GM23338 (cell line): ENCODE data around the gene CPA1. TPM values are rescaled to one million over a fixed set of nuclear protein-coding genes. Genes with fewer than 3 reads are reported as not detected.

Experiments used
- ATAC-seq: fragments of 200-7000 bp; cut with Tn5 transposase; 3 replicates; pipeline ENCODE4 v1.9.1; 2020
- DNase-seq: peaks from one replicate; pipeline ENCODE4 v3.0.0-alpha.2; 2015; ENCODE audit warnings: low spot score
- H2AFZ ChIP-seq: fragments of 200-600 bp; sonication (generic); 2 replicates; pipeline ENCODE4 v1.8.0; 2016; ENCODE audit warnings: antibody characterized with exemption, mild to moderate bottlenecking, moderate library complexity
- H3F3A ChIP-seq: fragments of 200-600 bp; sonication (generic); replicated peaks from 2 replicates; pipeline ENCODE4 v1.8.0; 2017; ENCODE audit warnings: antibody characterized with exemption, mixed run types, low read depth
- H3K27ac ChIP-seq: fragments of 200-600 bp; sonication (generic); 2 replicates; pipeline ENCODE4 v1.6.1; 2016; ENCODE audit warnings: low read depth
- H3K27me3 ChIP-seq: fragments of 200-600 bp; sonication (generic); 2 replicates; pipeline ENCODE4 v1.8.0; 2016; ENCODE audit warnings: mild to moderate bottlenecking, mixed run types, moderate library complexity; ENCODE audit not compliant: insufficient read depth
- H3K36me3 ChIP-seq: fragments of 200-600 bp; sonication (generic); 2 replicates; pipeline ENCODE4 v1.8.0; 2016; ENCODE audit warnings: mild to moderate bottlenecking; ENCODE audit not compliant: insufficient read depth
- H3K4me1 ChIP-seq: fragments of 200-600 bp; sonication (generic); 2 replicates; pipeline ENCODE4 v1.8.0; 2016; ENCODE audit warnings: mild to moderate bottlenecking, moderate library complexity; ENCODE audit not compliant: insufficient read depth
- H3K4me2 ChIP-seq: fragments of 200-600 bp; sonication (generic); 2 replicates; pipeline ENCODE4 v1.7.1; 2017; ENCODE audit warnings: mixed run types
- H3K4me3 ChIP-seq: fragments of 200-600 bp; sonication (generic); 2 replicates; pipeline ENCODE4 v1.6.1; 2016; ENCODE audit warnings: mixed run types
- H3K79me2 ChIP-seq: fragments of 200-600 bp; sonication (generic); replicated peaks from 2 replicates; pipeline ENCODE4 v1.8.0; 2017; ENCODE audit warnings: mild to moderate bottlenecking; ENCODE audit not compliant: insufficient read depth
- H3K9me2 ChIP-seq: fragments of 200-600 bp; sonication (generic); 2 replicates; pipeline ENCODE4 v1.8.0; 2017; ENCODE audit not compliant: insufficient read depth
- H4K20me1 ChIP-seq: fragments of 200-600 bp; sonication (generic); replicated peaks from 2 replicates; pipeline ENCODE4 v1.8.0; 2017; ENCODE audit warnings: mild to moderate bottlenecking; ENCODE audit not compliant: insufficient read depth
- H3K27ac Mint-ChIP-seq: 2 replicates; pipeline ENCODE4 v1.8.0; 2020; ENCODE audit warnings: inconsistent platforms, mild to moderate bottlenecking, moderate library complexity, mixed read lengths
- H3K27me3 Mint-ChIP-seq: 3 replicates; pipeline ENCODE4 v1.8.0; 2022; ENCODE audit warnings: low read depth, mild to moderate bottlenecking, moderate library complexity, mixed read lengths, inconsistent platforms; ENCODE audit not compliant: insufficient read depth, poor library complexity
- H3K36me3 Mint-ChIP-seq: 3 replicates; pipeline ENCODE4 v1.8.0; 2021; ENCODE audit warnings: low read depth, mild to moderate bottlenecking, inconsistent platforms, moderate library complexity, mixed read lengths
- H3K4me1 Mint-ChIP-seq: 3 replicates; pipeline ENCODE4 v1.8.0; 2020; ENCODE audit warnings: mild to moderate bottlenecking, inconsistent platforms, mixed read lengths
- H3K4me3 Mint-ChIP-seq: 3 replicates; pipeline ENCODE4 v1.8.0; 2021; ENCODE audit warnings: moderate library complexity, mild to moderate bottlenecking, inconsistent platforms, mixed read lengths
- H3K9me3 Mint-ChIP-seq: 3 replicates; pipeline ENCODE4 v1.8.0; 2020; ENCODE audit warnings: moderate library complexity, mild to moderate bottlenecking, inconsistent platforms, mixed read lengths
- EZH2 ChIP-seq: fragments of 200-600 bp; sonication (generic); IDR thresholded peaks from one replicate; pipeline ENCODE4 v1.8.0; 2017; ENCODE audit warnings: antibody characterized with exemption, mild to moderate bottlenecking, low read depth; ENCODE audit not compliant: unreplicated experiment
- EZH2phosphoT487 ChIP-seq: fragments of 200-600 bp; sonication (generic); IDR thresholded peaks from one replicate; pipeline ENCODE4 v1.8.1; 2018; ENCODE audit warnings: antibody characterized with exemption; ENCODE audit not compliant: unreplicated experiment
- POLR2AphosphoS5 ChIP-seq: IDR thresholded peaks from 2 replicates; pipeline ENCODE4 v1.6.1; 2016; ENCODE audit warnings: antibody characterized with exemption, low read depth
- STAT1 ChIP-seq: IDR thresholded peaks from one replicate; pipeline ENCODE4 v1.6.1; 2016; ENCODE audit warnings: antibody characterized with exemption; ENCODE audit not compliant: unreplicated experiment
- ZNF331 ChIP-seq: fragments of 250-450 bp; sonication (Bioruptor Pico); IDR thresholded peaks from 2 replicates; pipeline ENCODE4 v1.5.0; 2020; ENCODE audit warnings: low read depth, mild to moderate bottlenecking, moderate library complexity
- ZNF462 ChIP-seq: fragments of 250-450 bp; sonication (Bioruptor Pico); IDR thresholded peaks from 2 replicates; pipeline ENCODE4 v1.5.0; 2020; ENCODE audit warnings: mild to moderate bottlenecking, moderate library complexity
- polyA plus RNA-seq: library from polyadenylated mRNA; unstranded; fragments of >200 nt; fragmentation: Nextera tagmentation; extraction: Ambion mirVana; gene quantifications from 2 replicates; pipeline ENCODE4 v1.2.1, GENCODE V29; 2016
- total RNA-seq: library from RNA; depleted of rRNA; stranded (reverse); fragments of >200 nt; shearing (Covaris generic); gene quantifications from 2 replicates; pipeline ENCODE4 v1.2.3, GENCODE V29; 2014
- TF ChIP-seq, protein P1 (sequence below): IDR thresholded peaks from 2 replicates; pipeline ENCODE4 v1.6.1; 2016; ENCODE audit warnings: antibody characterized with exemption
- TF ChIP-seq, protein P2 (sequence below), 2 experiments: fragments of 200-600 bp in 1 of 2; sonication (generic) in 1 of 2; conservative IDR thresholded peaks; 2 replicates each; pipeline versions ENCODE4 v1.5.1 to v1.6.1; 2016 to 2017; ENCODE audit warnings: antibody characterized with exemption in 2 of 2, low read depth in 2 of 2, mild to moderate bottlenecking in 2 of 2, moderate library complexity in 1 of 2
- TF ChIP-seq, protein P3 (sequence below): IDR thresholded peaks from one replicate; pipeline ENCODE4 v1.6.1; 2018; ENCODE audit warnings: antibody characterized with exemption; ENCODE audit not compliant: unreplicated experiment

Gene CPA1
- total and polyA plus RNA-seq, 2 experiments from 2014 or later: not detected

DNA sequence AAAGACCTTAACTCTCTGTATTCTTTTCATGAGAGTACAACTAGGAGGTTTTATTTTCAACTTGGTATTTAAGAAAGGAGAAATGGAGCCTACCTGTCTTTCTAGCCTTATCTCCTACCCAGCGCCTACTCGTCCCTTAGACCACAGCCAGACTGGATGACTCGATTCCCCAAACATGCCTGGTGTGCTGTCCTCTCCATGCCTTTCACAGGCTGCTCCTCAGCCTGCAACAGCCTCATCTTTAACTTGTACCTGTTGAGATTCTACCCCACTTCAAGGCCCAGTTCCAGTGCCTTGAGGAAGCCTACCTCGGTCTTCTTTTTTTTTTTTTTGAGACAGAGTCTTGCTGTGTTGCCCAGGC, 29.4 kb downstream of the CPA1 start (continued):
- TF ChIP-seq STAT1 (no peak), EZH2 (no peak), EZH2phosphoT487 (no peak)
- TF ChIP-seq, protein P1, sequence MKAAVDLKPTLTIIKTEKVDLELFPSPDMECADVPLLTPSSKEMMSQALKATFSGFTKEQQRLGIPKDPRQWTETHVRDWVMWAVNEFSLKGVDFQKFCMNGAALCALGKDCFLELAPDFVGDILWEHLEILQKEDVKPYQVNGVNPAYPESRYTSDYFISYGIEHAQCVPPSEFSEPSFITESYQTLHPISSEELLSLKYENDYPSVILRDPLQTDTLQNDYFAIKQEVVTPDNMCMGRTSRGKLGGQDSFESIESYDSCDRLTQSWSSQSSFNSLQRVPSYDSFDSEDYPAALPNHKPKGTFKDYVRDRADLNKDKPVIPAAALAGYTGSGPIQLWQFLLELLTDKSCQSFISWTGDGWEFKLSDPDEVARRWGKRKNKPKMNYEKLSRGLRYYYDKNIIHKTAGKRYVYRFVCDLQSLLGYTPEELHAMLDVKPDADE: no peak
- TF ChIP-seq, protein P2, sequence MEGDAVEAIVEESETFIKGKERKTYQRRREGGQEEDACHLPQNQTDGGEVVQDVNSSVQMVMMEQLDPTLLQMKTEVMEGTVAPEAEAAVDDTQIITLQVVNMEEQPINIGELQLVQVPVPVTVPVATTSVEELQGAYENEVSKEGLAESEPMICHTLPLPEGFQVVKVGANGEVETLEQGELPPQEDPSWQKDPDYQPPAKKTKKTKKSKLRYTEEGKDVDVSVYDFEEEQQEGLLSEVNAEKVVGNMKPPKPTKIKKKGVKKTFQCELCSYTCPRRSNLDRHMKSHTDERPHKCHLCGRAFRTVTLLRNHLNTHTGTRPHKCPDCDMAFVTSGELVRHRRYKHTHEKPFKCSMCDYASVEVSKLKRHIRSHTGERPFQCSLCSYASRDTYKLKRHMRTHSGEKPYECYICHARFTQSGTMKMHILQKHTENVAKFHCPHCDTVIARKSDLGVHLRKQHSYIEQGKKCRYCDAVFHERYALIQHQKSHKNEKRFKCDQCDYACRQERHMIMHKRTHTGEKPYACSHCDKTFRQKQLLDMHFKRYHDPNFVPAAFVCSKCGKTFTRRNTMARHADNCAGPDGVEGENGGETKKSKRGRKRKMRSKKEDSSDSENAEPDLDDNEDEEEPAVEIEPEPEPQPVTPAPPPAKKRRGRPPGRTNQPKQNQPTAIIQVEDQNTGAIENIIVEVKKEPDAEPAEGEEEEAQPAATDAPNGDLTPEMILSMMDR (conservative IDR thresholded peaks at IDR 0.05; ENCODE audit: low read depth in 2 of 2): no peak
- TF ChIP-seq, protein P3, sequence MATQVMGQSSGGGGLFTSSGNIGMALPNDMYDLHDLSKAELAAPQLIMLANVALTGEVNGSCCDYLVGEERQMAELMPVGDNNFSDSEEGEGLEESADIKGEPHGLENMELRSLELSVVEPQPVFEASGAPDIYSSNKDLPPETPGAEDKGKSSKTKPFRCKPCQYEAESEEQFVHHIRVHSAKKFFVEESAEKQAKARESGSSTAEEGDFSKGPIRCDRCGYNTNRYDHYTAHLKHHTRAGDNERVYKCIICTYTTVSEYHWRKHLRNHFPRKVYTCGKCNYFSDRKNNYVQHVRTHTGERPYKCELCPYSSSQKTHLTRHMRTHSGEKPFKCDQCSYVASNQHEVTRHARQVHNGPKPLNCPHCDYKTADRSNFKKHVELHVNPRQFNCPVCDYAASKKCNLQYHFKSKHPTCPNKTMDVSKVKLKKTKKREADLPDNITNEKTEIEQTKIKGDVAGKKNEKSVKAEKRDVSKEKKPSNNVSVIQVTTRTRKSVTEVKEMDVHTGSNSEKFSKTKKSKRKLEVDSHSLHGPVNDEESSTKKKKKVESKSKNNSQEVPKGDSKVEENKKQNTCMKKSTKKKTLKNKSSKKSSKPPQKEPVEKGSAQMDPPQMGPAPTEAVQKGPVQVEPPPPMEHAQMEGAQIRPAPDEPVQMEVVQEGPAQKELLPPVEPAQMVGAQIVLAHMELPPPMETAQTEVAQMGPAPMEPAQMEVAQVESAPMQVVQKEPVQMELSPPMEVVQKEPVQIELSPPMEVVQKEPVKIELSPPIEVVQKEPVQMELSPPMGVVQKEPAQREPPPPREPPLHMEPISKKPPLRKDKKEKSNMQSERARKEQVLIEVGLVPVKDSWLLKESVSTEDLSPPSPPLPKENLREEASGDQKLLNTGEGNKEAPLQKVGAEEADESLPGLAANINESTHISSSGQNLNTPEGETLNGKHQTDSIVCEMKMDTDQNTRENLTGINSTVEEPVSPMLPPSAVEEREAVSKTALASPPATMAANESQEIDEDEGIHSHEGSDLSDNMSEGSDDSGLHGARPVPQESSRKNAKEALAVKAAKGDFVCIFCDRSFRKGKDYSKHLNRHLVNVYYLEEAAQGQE: no peak

GRCh38 chr7:130410868-130411541, 30.7 kb downstream of the CPA1 start:
- H3K36me3 Mint-ChIP-seq: no peaks in the 10 kb centered on the region
- no peaks in the 10 kb centered on the region for H3K36me3 ChIP-seq
- H3K79me2 ChIP-seq: no peaks in the 10 kb centered on the region
- no peak for DNase-seq
- no peaks in the 10 kb centered on the region for H3K9me3 Mint-ChIP-seq
- no peak overlapping the region for H3K4me3 Mint-ChIP-seq
- H3K4me2 ChIP-seq: no peak overlapping the region
- no peak overlapping the region for H2AFZ ChIP-seq
- H4K20me1 ChIP-seq: no peaks in the 10 kb centered on the region
- H3K9me2 ChIP-seq: no peaks in the 10 kb centered on the region
- H3K27ac Mint-ChIP-seq: no peak overlapping the region
- H3K27me3 ChIP-seq: no peaks in the 10 kb centered on the region
- H3K27ac ChIP-seq: no peak overlapping the region
- ATAC-seq: no peak
- no peak overlapping the region for H3K4me3 ChIP-seq
- H3K27me3 Mint-ChIP-seq: no peaks in the 10 kb centered on the region
- H3K4me1 Mint-ChIP-seq: no peaks in the 10 kb centered on the region
- H3F3A ChIP-seq: no peaks in the 10 kb centered on the region
- H3K4me1 ChIP-seq: no peaks in the 10 kb centered on the region
- TF ChIP-seq ZNF462 (CRISPR knock-in tag) (no peak), POLR2AphosphoS5 (no peak), EZH2 (no peak), EZH2phosphoT487 (no peak), ZNF331 (no peak)
- TF ChIP-seq, protein P2 (conservative IDR thresholded peaks at IDR 0.05; ENCODE audit: low read depth in 2 of 2): no peak
